Neural cell (in vitro differentiated cells): ENCODE results near the gene MYPOP. TPM values are rescaled to one million over a fixed set of nuclear protein-coding genes. Genes with fewer than 3 reads are reported as not detected.

Source experiments
- H2AFZ ChIP-seq: fragments of 200-600, 300-800 bp; sonication (generic), shearing (Covaris generic); 2 replicates; pipeline ENCODE4 v1.6.0; 2014; ENCODE audit warnings: low read depth, mild to moderate bottlenecking, antibody characterized with exemption, low read length, moderate library complexity
- H3F3A ChIP-seq: fragments of 200-600 bp; shearing (Covaris generic); 2 replicates; pipeline ENCODE4 v1.6.1; 2016; ENCODE audit warnings: mild to moderate bottlenecking, moderate library complexity, mixed read lengths, antibody characterized with exemption, low read length; ENCODE audit not compliant: insufficient read depth, poor library complexity, severe bottlenecking
- H3K27ac ChIP-seq: fragments of 200-600, 300-800 bp; sonication (generic), shearing (Covaris generic); 2 replicates; pipeline ENCODE4 v1.5.1; 2014; ENCODE audit warnings: mild to moderate bottlenecking, low read length, moderate library complexity
- H3K27me3 ChIP-seq: fragments of 300-800, 200-600 bp; sonication (generic), shearing (Covaris generic); 2 replicates; pipeline ENCODE4 v1.6.0; 2014; ENCODE audit warnings: mild to moderate bottlenecking, low read depth, low read length, moderate library complexity; ENCODE audit not compliant: insufficient read depth
- H3K36me3 ChIP-seq: fragments of 300-800, 200-600 bp; sonication (generic), shearing (Covaris generic); 2 replicates; pipeline ENCODE4 v1.5.1; 2014; ENCODE audit warnings: mild to moderate bottlenecking, antibody characterized with exemption, low read length, moderate library complexity; ENCODE audit not compliant: insufficient read depth
- H3K4me2 ChIP-seq: fragments of 300-800, 200-600 bp; sonication (generic), shearing (Covaris generic); 2 replicates; pipeline ENCODE4 v1.6.0; 2014; ENCODE audit warnings: mild to moderate bottlenecking, low read length
- H3K4me3 ChIP-seq: fragments of 300-800, 200-600 bp; sonication (generic), shearing (Covaris generic); 2 replicates; pipeline ENCODE4 v1.5.1; 2014; ENCODE audit warnings: mild to moderate bottlenecking, low read length, moderate library complexity
- H3K79me2 ChIP-seq: fragments of 200-600 bp; shearing (Covaris generic); replicated peaks from 2 replicates; pipeline ENCODE4 v1.6.0; 2014; ENCODE audit warnings: mild to moderate bottlenecking, low read length, moderate library complexity; ENCODE audit not compliant: insufficient read depth
- H3K9ac ChIP-seq: fragments of 300-800, 200-600 bp; sonication (generic), shearing (Covaris generic); 2 replicates; pipeline ENCODE4 v1.6.1; 2016; ENCODE audit warnings: mild to moderate bottlenecking, low read length, mixed read lengths
- H3K9me2 ChIP-seq: fragments of 200-600 bp; shearing (Covaris generic); 2 replicates; pipeline ENCODE4 v1.6.1; 2016; ENCODE audit warnings: mild to moderate bottlenecking, low read length, mixed read lengths; ENCODE audit not compliant: insufficient read depth
- H3K9me3 ChIP-seq: fragments of 200-600, 300-800 bp; sonication (generic), shearing (Covaris generic); 2 replicates; pipeline ENCODE4 v1.6.1; 2016; ENCODE audit warnings: mild to moderate bottlenecking, mixed run types, low read length, moderate library complexity, mixed read lengths
- H4K20me1 ChIP-seq: fragments of 200-600 bp; shearing (Covaris generic); 2 replicates; pipeline ENCODE4 v1.6.1; 2016; ENCODE audit warnings: mild to moderate bottlenecking, mixed run types; ENCODE audit not compliant: insufficient read depth
- EP300 ChIP-seq: fragments of 450-650 bp; conservative IDR thresholded peaks from 2 replicates; pipeline ENCODE4 v1.6.1; 2014; ENCODE audit warnings: antibody characterized with exemption, mild to moderate bottlenecking, moderate library complexity; ENCODE audit not compliant: poor library complexity, severe bottlenecking
- EZH2 ChIP-seq: fragments of 200-600, 300-800 bp; shearing (Covaris generic), sonication (generic); IDR thresholded peaks from 2 replicates; pipeline ENCODE4 v1.6.1; 2014; ENCODE audit warnings: antibody characterized with exemption, low read length, borderline replicate concordance, mild to moderate bottlenecking; ENCODE audit not compliant: insufficient read depth, poor library complexity, severe bottlenecking
- MXI1 ChIP-seq: fragments of 450-650 bp; conservative IDR thresholded peaks from 2 replicates; pipeline ENCODE4 v1.6.1; 2014; ENCODE audit warnings: antibody characterized with exemption, mild to moderate bottlenecking; ENCODE audit not compliant: poor library complexity, severe bottlenecking
- POLR2AphosphoS5 ChIP-seq: IDR thresholded peaks from 2 replicates; pipeline ENCODE4 v1.6.1; 2012
- RAD21 ChIP-seq: fragments of 450-650 bp; conservative IDR thresholded peaks from 2 replicates; pipeline ENCODE4 v1.6.1; 2014; ENCODE audit warnings: antibody characterized with exemption, mild to moderate bottlenecking, moderate library complexity
- SMC3 ChIP-seq: fragments of 450-650 bp; conservative IDR thresholded peaks from 2 replicates; pipeline ENCODE4 v1.6.1; 2014; ENCODE audit warnings: antibody characterized with exemption, mild to moderate bottlenecking, moderate library complexity; ENCODE audit not compliant: poor library complexity
- TAF1 ChIP-seq: IDR thresholded peaks from 2 replicates; pipeline ENCODE4 v1.6.1; 2012; ENCODE audit warnings: low read depth
- polyA plus RNA-seq: library from polyadenylated mRNA; depleted of rRNA; stranded (reverse); fragments of >200 nt; gene quantifications from 2 replicates; pipeline ENCODE4 v1.2.3, GENCODE V29; 2014
- TF ChIP-seq, protein P1 (sequence below): fragments of 450-650 bp; IDR thresholded peaks from 2 replicates; pipeline ENCODE4 v1.5.1; 2014; ENCODE audit warnings: antibody characterized with exemption, mild to moderate bottlenecking, moderate library complexity; ENCODE audit not compliant: poor library complexity, severe bottlenecking
- TF ChIP-seq, protein P2 (sequence below): IDR thresholded peaks from 2 replicates; pipeline ENCODE4 v1.6.1; 2012; ENCODE audit warnings: borderline replicate concordance

MYPOP gene
- polyA plus RNA-seq, 1 donor from 2014 or later: 0.90 TPM

DNA sequence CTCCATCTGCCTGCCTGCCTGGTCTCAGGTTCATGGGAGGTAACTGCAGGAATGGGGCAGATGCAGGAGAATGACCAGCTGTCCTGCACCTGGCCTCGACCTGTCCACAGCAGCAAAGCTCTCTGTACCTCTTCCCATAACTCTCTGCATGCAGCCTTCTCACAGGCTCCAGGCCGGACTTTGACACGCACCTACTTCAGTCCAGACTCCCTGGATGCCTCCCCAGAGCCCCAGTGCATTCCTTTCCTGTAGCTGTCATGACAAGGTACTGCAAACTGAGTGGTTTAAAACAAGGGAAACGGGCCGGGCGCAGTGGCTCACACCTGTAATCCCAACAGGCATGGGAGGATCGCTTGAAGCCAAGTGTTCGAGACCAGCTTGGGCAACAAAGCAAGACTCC, 8.9 kb upstream of the MYPOP start:
- no peaks in the 10 kb centered on the region for H4K20me1 ChIP-seq
- TF ChIP-seq EP300 (no peak), POLR2AphosphoS5 (no peak), MXI1 (no peak), RAD21 (no peak), TAF1 (no peak), EZH2 (no peak)
- TF ChIP-seq, protein P1, sequence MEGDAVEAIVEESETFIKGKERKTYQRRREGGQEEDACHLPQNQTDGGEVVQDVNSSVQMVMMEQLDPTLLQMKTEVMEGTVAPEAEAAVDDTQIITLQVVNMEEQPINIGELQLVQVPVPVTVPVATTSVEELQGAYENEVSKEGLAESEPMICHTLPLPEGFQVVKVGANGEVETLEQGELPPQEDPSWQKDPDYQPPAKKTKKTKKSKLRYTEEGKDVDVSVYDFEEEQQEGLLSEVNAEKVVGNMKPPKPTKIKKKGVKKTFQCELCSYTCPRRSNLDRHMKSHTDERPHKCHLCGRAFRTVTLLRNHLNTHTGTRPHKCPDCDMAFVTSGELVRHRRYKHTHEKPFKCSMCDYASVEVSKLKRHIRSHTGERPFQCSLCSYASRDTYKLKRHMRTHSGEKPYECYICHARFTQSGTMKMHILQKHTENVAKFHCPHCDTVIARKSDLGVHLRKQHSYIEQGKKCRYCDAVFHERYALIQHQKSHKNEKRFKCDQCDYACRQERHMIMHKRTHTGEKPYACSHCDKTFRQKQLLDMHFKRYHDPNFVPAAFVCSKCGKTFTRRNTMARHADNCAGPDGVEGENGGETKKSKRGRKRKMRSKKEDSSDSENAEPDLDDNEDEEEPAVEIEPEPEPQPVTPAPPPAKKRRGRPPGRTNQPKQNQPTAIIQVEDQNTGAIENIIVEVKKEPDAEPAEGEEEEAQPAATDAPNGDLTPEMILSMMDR: no peak

DNA sequence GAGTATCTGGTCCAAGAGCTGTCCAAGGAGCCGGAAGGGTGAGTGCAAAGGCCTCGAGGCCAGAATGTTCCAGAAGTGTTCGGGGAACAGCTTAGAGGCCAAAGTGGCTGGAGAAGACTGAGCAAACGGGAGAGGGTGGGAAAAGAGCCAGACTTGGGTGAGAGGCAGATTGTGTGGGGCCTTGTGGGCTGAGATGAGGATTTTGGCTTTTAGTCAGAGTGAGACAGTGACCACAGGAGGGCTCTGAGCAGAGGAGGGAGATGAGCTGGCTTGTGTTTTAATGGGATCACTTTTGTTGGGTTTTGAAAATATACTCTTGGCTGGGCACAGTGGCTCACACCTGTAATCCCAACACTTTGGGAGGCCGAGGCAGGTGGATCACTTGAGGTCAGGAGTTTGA, 6.5 kb upstream of the MYPOP start:
- no peak overlapping the region for H3K4me2 ChIP-seq
- H4K20me1 ChIP-seq: no peaks in the 10 kb centered on the region
- no peaks in the 10 kb centered on the region for H3K36me3 ChIP-seq
- no peak overlapping the region for H3K27ac ChIP-seq
- no peaks in the 10 kb centered on the region for H3K9me3 ChIP-seq
- no peak overlapping the region for H3K4me3 ChIP-seq
- TF ChIP-seq MXI1: no peak
- TF ChIP-seq EZH2: no peak
- no peak for TF ChIP-seq SMC3
- TF ChIP-seq, protein P2, sequence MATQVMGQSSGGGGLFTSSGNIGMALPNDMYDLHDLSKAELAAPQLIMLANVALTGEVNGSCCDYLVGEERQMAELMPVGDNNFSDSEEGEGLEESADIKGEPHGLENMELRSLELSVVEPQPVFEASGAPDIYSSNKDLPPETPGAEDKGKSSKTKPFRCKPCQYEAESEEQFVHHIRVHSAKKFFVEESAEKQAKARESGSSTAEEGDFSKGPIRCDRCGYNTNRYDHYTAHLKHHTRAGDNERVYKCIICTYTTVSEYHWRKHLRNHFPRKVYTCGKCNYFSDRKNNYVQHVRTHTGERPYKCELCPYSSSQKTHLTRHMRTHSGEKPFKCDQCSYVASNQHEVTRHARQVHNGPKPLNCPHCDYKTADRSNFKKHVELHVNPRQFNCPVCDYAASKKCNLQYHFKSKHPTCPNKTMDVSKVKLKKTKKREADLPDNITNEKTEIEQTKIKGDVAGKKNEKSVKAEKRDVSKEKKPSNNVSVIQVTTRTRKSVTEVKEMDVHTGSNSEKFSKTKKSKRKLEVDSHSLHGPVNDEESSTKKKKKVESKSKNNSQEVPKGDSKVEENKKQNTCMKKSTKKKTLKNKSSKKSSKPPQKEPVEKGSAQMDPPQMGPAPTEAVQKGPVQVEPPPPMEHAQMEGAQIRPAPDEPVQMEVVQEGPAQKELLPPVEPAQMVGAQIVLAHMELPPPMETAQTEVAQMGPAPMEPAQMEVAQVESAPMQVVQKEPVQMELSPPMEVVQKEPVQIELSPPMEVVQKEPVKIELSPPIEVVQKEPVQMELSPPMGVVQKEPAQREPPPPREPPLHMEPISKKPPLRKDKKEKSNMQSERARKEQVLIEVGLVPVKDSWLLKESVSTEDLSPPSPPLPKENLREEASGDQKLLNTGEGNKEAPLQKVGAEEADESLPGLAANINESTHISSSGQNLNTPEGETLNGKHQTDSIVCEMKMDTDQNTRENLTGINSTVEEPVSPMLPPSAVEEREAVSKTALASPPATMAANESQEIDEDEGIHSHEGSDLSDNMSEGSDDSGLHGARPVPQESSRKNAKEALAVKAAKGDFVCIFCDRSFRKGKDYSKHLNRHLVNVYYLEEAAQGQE: no peak
- no peak for TF ChIP-seq EP300
- TF ChIP-seq TAF1: no peak
- TF ChIP-seq, protein P1: no peak
- TF ChIP-seq POLR2AphosphoS5: no peak
- no peak for TF ChIP-seq RAD21
- no peaks in the 10 kb centered on the region for H3K9me2 ChIP-seq
- no peak overlapping the region for H2AFZ ChIP-seq
- H3F3A ChIP-seq: no peaks in the 10 kb centered on the region
- no peaks in the 10 kb centered on the region for H3K79me2 ChIP-seq
- H3K9ac ChIP-seq: no peak overlapping the region
- H3K27me3 ChIP-seq: no peaks in the 10 kb centered on the region

More for the DNA sequence above, 8.9 kb upstream of the MYPOP start:
- Histone ChIP-seq H3K9me3 (no peaks in the 10 kb centered on the region), H3K27ac (no peak overlapping the region), H3K27me3 (no peaks in the 10 kb centered on the region), H3K9ac (no peak overlapping the region), H3K36me3 (no peaks in the 10 kb centered on the region), H3K4me2 (no peak overlapping the region), H3K9me2 (no peaks in the 10 kb centered on the region), H3K4me3 (no peak overlapping the region), H3F3A (no peaks in the 10 kb centered on the region), H3K79me2 (no peaks in the 10 kb centered on the region), H2AFZ (no peak overlapping the region)
